Small intestine (tissue), 16 donors: ENCODE measurements around the gene HMCES. TPM values are rescaled to one million over a fixed set of nuclear protein-coding genes. Genes with fewer than 3 reads are reported as not detected.
A peak's percentile ranks its signal among the peaks of the same experiment; 100 is the strongest.

ENCODE experiments used
- DNase-seq, 2 donors: peaks; one replicate each; pipeline versions ENCODE4 v3.0.0 to v3.0.0-alpha.2; 2013
- FAIRE-seq: peaks from 2 replicates; lab custom pipeline; 2012; peaks lifted over from hg19 to GRCh38; lab: Jason Lieb, UNC
- H3K27ac ChIP-seq, 3 donors: one replicate each; pipeline ENCODE4 v1.5.1; 2013; ENCODE audit warnings: low read length in 2 of 3, mild to moderate bottlenecking in 2 of 3, control low read depth in 1 of 3, inconsistent platforms in 1 of 3, low read depth in 1 of 3, moderate library complexity in 1 of 3
- H3K27me3 ChIP-seq, 3 donors: one replicate each; pipeline ENCODE4 v1.6.1; 2013; ENCODE audit warnings: low read length in 3 of 3, inconsistent platforms in 1 of 3; ENCODE audit not compliant: control insufficient read depth in 3 of 3, insufficient read depth in 3 of 3
- H3K36me3 ChIP-seq, 3 donors: one replicate each; pipeline ENCODE4 v1.6.1; 2013; ENCODE audit warnings: low read length in 3 of 3, inconsistent platforms in 1 of 3, low read depth in 1 of 3, mild to moderate bottlenecking in 1 of 3, moderate library complexity in 1 of 3; ENCODE audit not compliant: control insufficient read depth in 3 of 3, insufficient read depth in 2 of 3
- H3K4me1 ChIP-seq, 3 donors: one replicate each; pipeline ENCODE4 v1.6.1; 2013; ENCODE audit warnings: low read length in 2 of 3, inconsistent platforms in 1 of 3, low read depth in 1 of 3, mild to moderate bottlenecking in 1 of 3, moderate library complexity in 1 of 3; ENCODE audit not compliant: control insufficient read depth in 3 of 3, insufficient read depth in 2 of 3
- H3K4me3 ChIP-seq, 3 donors: one replicate each; pipeline ENCODE4 v1.5.1; 2013; ENCODE audit warnings: low read length in 3 of 3, control low read depth in 1 of 3, inconsistent platforms in 1 of 3, low read depth in 1 of 3, mild to moderate bottlenecking in 1 of 3, moderate library complexity in 1 of 3
- H3K9me3 ChIP-seq, 2 donors: one replicate each; pipeline ENCODE4 v1.6.1; 2013; ENCODE audit warnings: low read depth in 1 of 2, low read length in 1 of 2; ENCODE audit not compliant: control insufficient read depth in 2 of 2, insufficient read depth in 1 of 2
- WGBS, 3 donors: extraction: QIAGEN DNeasy Blood & Tissue Kit; methylation state at CpG; one replicate each; pipeline ENCODE4 v1.1.7; 2013; 5-methylcytosine and 5-hydroxymethylcytosine counted together
- long read RNA-seq, 10 donors: transcript quantifications; one replicate each; lab custom pipeline, GENCODE V29; 2026
- polyA plus RNA-seq, 4 donors: library from polyadenylated mRNA; stranded (reverse) in 3 of 4; unstranded in 1 of 4; fragments of 200-250 nt in 3 of 4; fragments of 120-200 nt in 1 of 4; gene quantifications; one replicate each; pipeline versions ENCODE4 v1.2.1 to v1.2.3, GENCODE V29; 2013
- donor health status: healthy with polysubstance abuse.
- donor health status: control.
- donor health status: control.
- donor health status: Bipolar disorder and iron deficiency.
- donor health status: healthy.

Gene HMCES
- 10 to 100 TPM; 28.9 to 35.3 (median 34.5) TPM for polyA plus RNA-seq
- long read RNA-seq, donor 1 = 0 reads
- long read RNA-seq, donor 2, partial matches to known transcripts = 0 of 5 reads
- long read RNA-seq, donor 2, other reads (novel, unspliced or antisense) = 0 of 5 reads
- long read RNA-seq, donor 3, partial matches to known transcripts = 257 of 262 reads
- long read RNA-seq, donor 3, other reads (novel, unspliced or antisense) = 0 of 262 reads
- long read RNA-seq, donor 4 = 0 reads
- long read RNA-seq, donor 5, partial matches to known transcripts = 0 of 1 reads
- long read RNA-seq, donor 5, other reads (novel, unspliced or antisense) = 0 of 1 reads
- long read RNA-seq, donor 6, partial matches to known transcripts = 6 of 10 reads
- long read RNA-seq, donor 6, other reads (novel, unspliced or antisense) = 0 of 10 reads
- long read RNA-seq, donor 7 = 0 reads
- long read RNA-seq, donor 8 = 0 reads
- long read RNA-seq, donor 9, partial matches to known transcripts = 0 of 1 reads
- long read RNA-seq, donor 9, other reads (novel, unspliced or antisense) = 0 of 1 reads
- long read RNA-seq, donor 10, partial matches to known transcripts = 0 of 9 reads
- long read RNA-seq, donor 10, other reads (novel, unspliced or antisense) = 0 of 9 reads

- no peak for FAIRE-seq
Measured at GRCh38 chr3:129278439-129278965, at the start of gene HMCES. HMCES (plus strand) TSS chr3:129278870; CDS start chr3:129279733, 863 bp downstream.

GRCh38 chr3:129228891-129229585, 49.6 kb upstream of the HMCES start:
- H3K4me3 ChIP-seq = no peak overlapping the region
- WGBS, 3 donors = 69 to 77% (median 74%) methylated on average over 11 of the region's 11 CpGs
- peaks cover 0 to 12% (median 0%) of the 10 kb centered on the region in 3 donors for H3K4me1 ChIP-seq
- DNase-seq (no peak), FAIRE-seq (no peak)
- peak overlapping the region in 2 of 3 donors; percentile 12 to 64 for H3K27ac ChIP-seq
- no peaks in the 10 kb centered on the region for H3K9me3 ChIP-seq
- H3K27me3 ChIP-seq = no peaks in the 10 kb centered on the region
- H3K36me3 ChIP-seq = no peaks in the 10 kb centered on the region

More at GRCh38 chr3:129278439-129278965, at the start of gene HMCES:
- H3K4me3 ChIP-seq = peak within 1 kb of the TSS; percentile 78 to 92 (median 85)
- H3K36me3 ChIP-seq = peaks cover 6 to 41% (median 12%) of the 10 kb centered on the region in 3 donors
- H3K27ac ChIP-seq = peak within 1 kb of the TSS; percentile 89 to 97 (median 97)
- 1% methylated on average over 35 to 44 of the region's 44 CpGs for WGBS, 3 donors
- peak; percentile 93 to 96 for DNase-seq
- H3K9me3 ChIP-seq = no peaks in the 10 kb centered on the region
- peaks cover 5 to 20% (median 8%) of the 10 kb centered on the region in 3 donors for H3K4me1 ChIP-seq
- no peaks in the 10 kb centered on the region for H3K27me3 ChIP-seq

- H3K4me1 ChIP-seq = peaks cover 0 to 10% (median 0%) of the 10 kb centered on the region in 3 donors
- H3K9me3 ChIP-seq = peaks cover 0 to under 1% of the 10 kb centered on the region in 2 donors
- no peaks in the 10 kb centered on the region for H3K27me3 ChIP-seq
- H3K4me3 ChIP-seq = no peak overlapping the region
- FAIRE-seq = no peak
- no peaks in the 10 kb centered on the region for H3K36me3 ChIP-seq
- peak; percentile 42 to 73 for DNase-seq
- WGBS, 3 donors = 52 to 56% (median 55%) methylated on average over 7 of the region's 7 CpGs
- H3K27ac ChIP-seq = no peak overlapping the region
Measured at GRCh38 chr3:129230311-129231019, 48.2 kb upstream of the HMCES start.

- H3K4me3 ChIP-seq = no peak overlapping the region
- no peaks in the 10 kb centered on the region for H3K36me3 ChIP-seq
- peaks cover 0 to 2% of the 10 kb centered on the region in 2 donors for H3K9me3 ChIP-seq
- peaks cover 0 to 7% (median 0%) of the 10 kb centered on the region in 3 donors for H3K4me1 ChIP-seq
- no peak for FAIRE-seq
- whole genome bisulfite sequencing, 3 donors = 68 to 78% (median 74%) methylated on average over 10 of the region's 10 CpGs
- no peaks in the 10 kb centered on the region for H3K27me3 ChIP-seq
- DNase-seq = peak in 1 of 2 donors; percentile 45
- H3K27ac ChIP-seq = no peak overlapping the region
Measured at GRCh38 chr3:129231331-129232119, 47.1 kb upstream of the HMCES start.

- H3K9me3 ChIP-seq = peaks cover 0 to 2% of the 10 kb centered on the region in 2 donors
- no peak overlapping the region for H3K4me3 ChIP-seq
- WGBS, 3 donors = 55 to 85% (median 58%) methylated on average over 4 of the region's 4 CpGs
- H3K4me1 ChIP-seq = peaks cover 0 to 7% (median 0%) of the 10 kb centered on the region in 3 donors
- H3K27ac ChIP-seq = no peak overlapping the region
- FAIRE-seq (no peak), DNase-seq (no peak)
- H3K27me3 ChIP-seq = no peaks in the 10 kb centered on the region
- no peaks in the 10 kb centered on the region for H3K36me3 ChIP-seq
Measured at GRCh38 chr3:129233538-129233937, 45.1 kb upstream of the HMCES start.

- WGBS, 3 donors = 92 to 97% (median 97%) methylated on average over 3 of the region's 3 CpGs
- DNase-seq (no peak), FAIRE-seq (no peak)
- Histone ChIP-seq H3K27me3 (no peaks in the 10 kb centered on the region), H3K4me1 (peaks cover 0 to 3% (median 0%) of the 10 kb centered on the region in 3 donors), H3K27ac (no peak overlapping the region), H3K9me3 (peaks cover 0 to 2% of the 10 kb centered on the region in 2 donors), H3K36me3 (no peaks in the 10 kb centered on the region), H3K4me3 (no peak overlapping the region)
Measured at GRCh38 chr3:129234441-129234840, 44.2 kb upstream of the HMCES start.

GRCh38 chr3:129235344-129235917, 43.2 kb upstream of the HMCES start:
- 94 to 96% (median 94%) methylated on average over 4 of the region's 4 CpGs for WGBS, 3 donors
- peaks cover 0 to 3% (median 0%) of the 10 kb centered on the region in 3 donors for H3K4me1 ChIP-seq
- H3K27ac ChIP-seq = no peak overlapping the region
- no peak for FAIRE-seq
- H3K9me3 ChIP-seq = peaks cover 0 to 2% of the 10 kb centered on the region in 2 donors
- peak in 1 of 2 donors; percentile 43 for DNase-seq
- no peaks in the 10 kb centered on the region for H3K27me3 ChIP-seq
- H3K36me3 ChIP-seq = no peaks in the 10 kb centered on the region
- H3K4me3 ChIP-seq = no peak overlapping the region
